GM11168 (cell line): Measurements from ENCODE around the gene ZNG1F.
"Not testable (repeated sequence)": the region's sequence is repeated elsewhere in the genome, so short reads cannot be mapped to it uniquely, and the experiment has no call there.

ENCODE experiments used
- in situ Hi-C: fragments of 300-500 bp; cut with MboI; formaldehyde crosslinking; loops from one replicate; pipeline ENCODE4 v1.12.0; 2022; ENCODE audit warnings: low sequenced_read_pairs; ENCODE audit not compliant: unreplicated experiment

Gene ZNG1F

GRCh38 chr9:41087157-41087780 is 101.8 kb downstream of the ZNG1F start:
- in situ Hi-C loops, result not testable (repeated sequence)

- in situ Hi-C loops, result not testable (repeated sequence)
These were observed 102.4 kb downstream of the ZNG1F start for GRCh38 chr9:41086685-41087084.

GRCh38 chr9:41086215-41086614 is 102.9 kb downstream of the ZNG1F start:
- in situ Hi-C loops, result not testable (repeated sequence)

- in situ Hi-C loops, result not testable (repeated sequence)
These were observed 106.8 kb downstream of the ZNG1F start for GRCh38 chr9:41082358-41082757.
